NCI-H226 (cell line): ENCODE measurements around the gene DNAJB4.
"Not testable (repeated sequence)": the region's sequence is repeated elsewhere in the genome, so short reads cannot be mapped to it uniquely, and the experiment has no call there.

Experiments used
- DNase-seq: peaks from one replicate; pipeline ENCODE4 v3.0.0-alpha.2; 2015

The DNAJB4 gene

GRCh38 chr1:78040484-78041089 lies 35.8 kb downstream of the DNAJB4 start:
- DNase-seq: no peak

- DNase-seq: no peak
Measured at GRCh38 chr1:78043436-78043835, 38.7 kb downstream of the DNAJB4 start.

DNA sequence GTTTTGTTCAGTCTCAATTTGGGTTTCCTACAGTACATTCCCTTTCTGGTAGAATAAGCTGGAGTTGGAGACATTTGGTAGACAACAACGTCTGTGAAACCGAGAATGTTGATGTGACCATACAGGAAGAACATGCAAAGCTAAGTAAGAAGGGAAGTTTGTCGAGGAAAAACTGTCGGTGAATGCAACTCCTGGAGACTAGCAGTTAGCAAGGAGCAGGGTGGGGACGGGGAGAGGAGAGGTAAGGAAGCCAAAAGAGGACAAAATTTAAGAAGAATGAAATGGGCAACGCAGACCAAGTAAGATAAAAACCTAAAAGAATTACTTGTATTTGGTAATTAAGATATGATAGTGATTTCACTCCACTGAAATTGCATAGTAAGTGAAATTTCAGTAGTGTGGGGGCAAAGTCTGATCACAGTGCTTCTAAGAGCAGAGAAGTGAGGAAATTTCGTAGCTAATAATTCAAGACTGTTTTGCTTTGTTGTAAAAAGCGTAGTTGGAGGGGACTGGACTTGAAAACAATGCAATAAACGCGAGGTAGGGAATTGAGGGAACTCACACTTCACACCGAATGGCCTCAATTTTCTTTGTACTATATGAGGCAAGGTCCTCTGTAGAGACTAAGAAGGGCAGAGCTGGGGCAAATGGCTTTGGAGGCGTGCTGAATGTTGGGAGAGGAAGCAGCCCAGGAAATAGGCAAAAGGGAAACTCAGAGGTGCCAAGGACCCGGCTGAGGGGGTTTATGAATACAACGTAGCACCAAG lies 40.2 kb downstream of the DNAJB4 start:
- DNase-seq: no peak

- DNase-seq: no peak
Measured at GRCh38 chr1:78045563-78045925, 40.8 kb downstream of the DNAJB4 start.

- DNase-seq: no peak
Measured at GRCh38 chr1:78045926-78046778, 41.4 kb downstream of the DNAJB4 start, which contains the start of gene GIPC2. TSS of gene GIPC2 (plus strand) at chr1:78045966. CDS start at chr1:78046095, 129 bp downstream.

GRCh38 chr1:78047106-78047505 lies 42.4 kb downstream of the DNAJB4 start:
- DNase-seq: no peak

DNA sequence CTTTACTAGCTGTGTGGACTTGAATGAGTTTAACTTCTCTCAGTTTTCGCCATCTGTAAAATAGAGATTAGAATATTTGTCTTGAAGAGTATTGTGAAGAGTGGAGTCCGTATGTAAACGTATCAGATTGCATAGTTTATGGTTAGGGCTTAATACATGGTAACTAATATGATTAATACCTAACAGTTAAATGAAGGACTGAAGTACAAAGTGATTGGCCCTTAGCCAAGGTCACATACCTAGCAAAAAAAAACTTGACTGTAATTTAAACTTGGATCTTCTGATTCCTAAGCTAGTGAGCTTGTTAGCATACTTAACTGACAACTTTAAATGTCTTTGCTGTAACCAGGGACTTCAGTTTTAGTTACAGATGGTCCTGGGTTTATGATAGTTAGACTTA lies 42.9 kb downstream of the DNAJB4 start:
- no peak for DNase-seq

GRCh38 chr1:78048446-78048845 lies 43.7 kb downstream of the DNAJB4 start:
- no peak for DNase-seq

- DNase-seq: no peak
Measured at GRCh38 chr1:78049396-78049795, 44.7 kb downstream of the DNAJB4 start.

GRCh38 chr1:78051005-78051404 lies 46.3 kb downstream of the DNAJB4 start:
- no peak for DNase-seq

DNA sequence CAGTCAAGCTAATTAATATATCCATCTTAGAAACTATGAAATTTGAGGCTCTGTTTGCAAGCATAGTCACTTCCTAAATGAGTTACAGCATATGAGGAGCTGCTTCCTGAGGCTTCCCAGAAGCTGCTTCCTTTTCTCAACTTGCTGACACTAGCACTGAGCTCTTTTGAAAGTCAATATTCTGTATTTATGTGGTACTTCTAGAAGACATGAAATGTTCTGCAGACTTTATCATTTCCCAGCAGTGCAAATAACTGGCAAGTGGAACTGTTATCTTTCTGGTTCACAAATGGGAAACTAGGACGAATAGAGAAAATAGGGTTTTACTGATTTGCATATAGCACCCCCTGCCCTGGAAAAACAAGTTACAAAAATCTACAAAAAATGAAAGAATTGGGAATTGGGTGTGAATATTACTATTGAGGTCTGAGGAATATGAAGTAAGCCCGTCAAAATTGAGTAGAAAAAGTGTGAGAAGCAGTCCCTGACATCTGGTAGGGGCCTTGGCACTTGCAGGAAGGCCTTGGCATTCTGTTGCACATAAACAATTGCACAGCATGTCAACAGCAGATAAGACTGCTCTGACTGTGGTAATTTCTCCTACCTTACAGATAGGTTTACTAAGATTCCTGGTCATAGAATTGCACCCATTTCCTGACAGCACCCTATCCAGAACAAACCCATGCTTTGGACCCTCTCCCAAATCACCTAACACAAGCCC lies 48.1 kb downstream of the DNAJB4 start:
- DNase-seq: no peak

- DNase-seq: no peak
Measured at GRCh38 chr1:78053498-78053897, 48.8 kb downstream of the DNAJB4 start.

- peak; percentile 36 for DNase-seq
Measured at GRCh38 chr1:78054559-78054958, 49.8 kb downstream of the DNAJB4 start.

DNA sequence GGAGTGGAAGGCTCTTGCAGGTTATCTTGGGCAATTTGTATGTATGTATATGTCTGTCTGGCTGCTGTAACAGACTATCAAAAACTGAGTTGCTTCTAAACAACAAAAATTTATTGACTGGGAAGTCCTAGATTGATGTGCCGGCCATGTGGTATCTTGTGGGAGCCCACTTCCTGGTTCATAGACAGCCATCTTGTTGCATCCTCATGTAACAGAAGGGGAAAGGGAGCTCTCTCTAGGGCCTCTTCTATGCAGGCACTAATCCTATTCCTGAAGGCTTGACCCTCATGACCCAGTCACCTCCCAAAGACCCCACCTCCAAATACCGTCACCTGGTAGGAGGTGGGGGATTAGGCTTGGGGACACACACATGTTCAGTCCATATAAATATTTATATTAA lies 50.2 kb downstream of the DNAJB4 start:
- no peak for DNase-seq

DNA sequence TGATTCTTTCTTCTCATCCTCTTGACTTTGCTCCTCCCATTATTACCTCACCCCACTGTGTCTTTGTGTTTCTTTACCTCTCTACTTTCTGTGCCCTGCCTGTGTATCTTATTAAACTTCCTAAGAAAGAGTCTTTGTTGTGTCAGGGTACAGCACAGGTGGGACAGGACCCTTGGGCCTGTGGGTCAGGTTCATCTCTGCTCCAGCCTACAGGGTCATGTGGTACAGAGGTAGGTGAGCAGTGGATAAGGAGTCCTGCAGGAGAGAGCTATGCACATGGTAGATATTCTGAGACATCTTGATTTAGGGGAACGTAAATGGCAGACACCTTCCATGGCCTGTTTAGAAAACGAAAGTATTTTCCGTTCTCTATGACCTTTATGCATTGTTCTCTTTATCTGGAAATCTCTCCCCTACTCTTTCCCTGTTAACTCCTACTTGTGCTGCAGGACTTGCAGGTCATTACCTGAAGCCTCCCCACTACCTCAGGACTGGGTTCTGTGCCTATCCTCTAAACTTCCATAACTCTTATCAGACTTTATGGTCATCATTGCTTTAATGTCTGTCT lies 50.9 kb downstream of the DNAJB4 start:
- DNase-seq: no peak

GRCh38 chr1:78058670-78059069 lies 53.9 kb downstream of the DNAJB4 start:
- no peak for DNase-seq

DNA sequence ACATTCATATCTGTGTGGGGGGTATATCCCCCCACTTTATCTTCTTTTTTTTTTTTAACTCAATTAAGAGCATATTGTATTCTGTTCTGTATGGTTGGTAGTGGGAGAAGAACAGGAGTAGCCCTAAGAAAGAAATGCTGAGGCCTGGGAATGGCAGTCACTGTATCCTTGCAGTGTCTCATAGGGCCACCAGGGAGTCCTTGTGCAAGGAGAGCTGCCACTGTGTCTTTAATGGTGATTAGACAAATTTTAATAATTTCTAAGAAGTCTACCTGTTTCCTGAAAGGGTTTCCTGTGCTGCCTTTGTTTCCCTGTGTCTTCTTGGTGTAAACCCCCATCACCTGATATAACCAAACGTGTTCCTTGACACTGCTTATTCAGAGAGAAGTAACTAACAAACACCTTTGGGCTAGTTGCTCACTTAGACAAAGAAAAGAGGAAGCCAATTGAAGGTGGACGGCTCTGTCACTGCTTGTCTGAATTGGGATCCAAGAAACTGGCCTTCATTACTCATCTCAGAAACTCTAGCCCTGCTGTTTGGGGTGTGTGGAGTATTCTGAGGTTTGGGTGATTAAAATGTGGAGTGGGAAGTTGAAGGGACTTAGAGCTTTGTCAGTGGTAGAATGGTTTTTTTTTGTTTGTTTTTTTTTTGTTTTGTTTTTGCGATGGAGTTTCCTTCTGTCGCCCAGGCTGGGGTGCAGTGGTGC lies 56.3 kb downstream of the DNAJB4 start:
- no peak for DNase-seq

GRCh38 chr1:78061825-78062523 lies 57.2 kb downstream of the DNAJB4 start:
- DNase-seq: peak; percentile 58

DNA sequence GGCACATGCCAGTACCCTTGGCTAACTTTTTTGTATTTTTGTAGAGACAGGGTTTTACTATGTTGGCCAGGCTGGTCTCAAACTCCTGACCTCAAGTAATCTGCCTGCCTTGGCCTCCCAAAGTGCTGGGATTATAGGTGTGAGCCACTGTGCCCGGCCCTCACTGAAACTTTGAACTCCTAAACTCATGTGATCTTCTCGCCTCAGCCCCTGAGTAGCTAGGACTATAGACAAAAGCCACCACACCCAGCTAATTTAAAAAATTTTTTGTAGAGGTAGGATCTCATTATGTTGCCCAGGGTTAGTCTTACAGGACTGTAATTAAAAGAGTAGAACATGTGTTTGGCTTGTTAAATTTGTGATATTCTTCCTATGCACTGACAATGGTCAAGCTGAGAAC lies 60.1 kb downstream of the DNAJB4 start:
- not testable (repeated sequence) for DNase-seq
